Epithelial cell of esophagus (primary cell): Measurements from ENCODE around the gene CELF3.

Experiments used
- DNase-seq: peaks from one replicate; pipeline ENCODE4 v3.0.0; 2010; ENCODE audit warnings: low read depth
- H3K4me3 ChIP-seq: 2 replicates; pipeline ENCODE4 v1.5.1; 2011; ENCODE audit warnings: mild to moderate bottlenecking, low read length, control low read depth
- CTCF ChIP-seq: IDR thresholded peaks from 2 replicates; pipeline ENCODE4 v1.5.1; 2011; ENCODE audit warnings: low read depth, mild to moderate bottlenecking, low read length, control low read depth, inconsistent platforms; ENCODE audit not compliant: insufficient read depth; ENCODE audit errors: missing control alignments

The CELF3 gene

GRCh38 chr1:151707541-151708065, 9.0 kb downstream of the CELF3 start:
- no peak overlapping the region for H3K4me3 ChIP-seq
- no peak for TF ChIP-seq CTCF
- DNase-seq: no peak

- DNase-seq: no peak
- no peak overlapping the region for H3K4me3 ChIP-seq
- no peak for TF ChIP-seq CTCF
These were observed 9.9 kb downstream of the CELF3 start for GRCh38 chr1:151706464-151707415.

GRCh38 chr1:151705753-151706463, 10.7 kb downstream of the CELF3 start:
- no peak for TF ChIP-seq CTCF
- DNase-seq: peak; percentile 13
- no peak overlapping the region for H3K4me3 ChIP-seq

- TF ChIP-seq CTCF: no peak
- DNase-seq: no peak
- H3K4me3 ChIP-seq: no peak overlapping the region
These were observed 11.5 kb downstream of the CELF3 start for GRCh38 chr1:151705146-151705545.

GRCh38 chr1:151704246-151704645, 12.4 kb downstream of the CELF3 start:
- no peak overlapping the region for H3K4me3 ChIP-seq
- no peak for DNase-seq
- no peak for TF ChIP-seq CTCF

- no peak overlapping the region for H3K4me3 ChIP-seq
- no peak for TF ChIP-seq CTCF
- DNase-seq: no peak
These were observed 12.8 kb downstream of the CELF3 start for GRCh38 chr1:151703813-151704212.

- TF ChIP-seq CTCF: no peak
- no peak overlapping the region for H3K4me3 ChIP-seq
- DNase-seq: no peak
These were observed 13.7 kb downstream of the CELF3 start for GRCh38 chr1:151702936-151703335.
